GM19438 (cell line): ENCODE measurements around the gene GLIS1.

ENCODE experiments used
- ATAC-seq: cut with Tn5 transposase; IDR thresholded peaks from one replicate; pipeline ENCODE4 v1.9.1; 2021; ENCODE audit warnings: low read depth; ENCODE audit not compliant: unreplicated experiment

The GLIS1 gene

DNA sequence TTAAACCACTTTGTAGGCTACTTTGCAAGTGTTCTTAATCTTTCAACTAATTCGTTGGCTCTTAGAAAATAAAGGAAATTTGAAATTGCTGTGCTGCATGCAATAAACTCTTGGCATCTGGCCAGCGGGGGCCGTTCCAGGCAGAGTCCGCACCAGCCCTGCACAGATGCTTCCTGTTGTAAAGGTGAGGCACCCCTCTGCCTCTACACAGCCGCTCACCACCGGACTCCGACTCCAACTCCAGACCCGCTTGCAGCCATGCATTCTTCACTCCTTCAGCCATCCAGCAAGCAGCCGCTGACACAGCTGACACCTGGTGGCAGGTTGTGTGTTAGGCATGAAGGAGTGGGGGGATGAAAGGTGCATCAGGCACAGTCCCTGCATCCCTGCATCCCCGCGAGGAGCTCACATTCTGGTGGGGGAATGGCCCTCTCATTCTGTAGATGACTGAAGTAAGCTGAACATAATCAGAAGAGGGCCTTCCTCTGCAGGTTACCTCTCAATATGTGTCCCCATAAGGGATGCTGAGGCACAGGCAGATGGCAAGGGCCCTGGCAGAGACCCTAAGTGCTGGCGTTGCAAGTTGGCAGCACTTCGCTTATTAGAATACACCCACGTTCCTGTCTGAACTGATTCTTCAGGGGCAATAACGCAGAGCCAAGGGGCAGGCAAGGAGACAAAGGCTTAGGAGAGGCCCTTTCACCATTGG is 56.8 kb downstream of the GLIS1 start:
- ATAC-seq, result no peak

DNA sequence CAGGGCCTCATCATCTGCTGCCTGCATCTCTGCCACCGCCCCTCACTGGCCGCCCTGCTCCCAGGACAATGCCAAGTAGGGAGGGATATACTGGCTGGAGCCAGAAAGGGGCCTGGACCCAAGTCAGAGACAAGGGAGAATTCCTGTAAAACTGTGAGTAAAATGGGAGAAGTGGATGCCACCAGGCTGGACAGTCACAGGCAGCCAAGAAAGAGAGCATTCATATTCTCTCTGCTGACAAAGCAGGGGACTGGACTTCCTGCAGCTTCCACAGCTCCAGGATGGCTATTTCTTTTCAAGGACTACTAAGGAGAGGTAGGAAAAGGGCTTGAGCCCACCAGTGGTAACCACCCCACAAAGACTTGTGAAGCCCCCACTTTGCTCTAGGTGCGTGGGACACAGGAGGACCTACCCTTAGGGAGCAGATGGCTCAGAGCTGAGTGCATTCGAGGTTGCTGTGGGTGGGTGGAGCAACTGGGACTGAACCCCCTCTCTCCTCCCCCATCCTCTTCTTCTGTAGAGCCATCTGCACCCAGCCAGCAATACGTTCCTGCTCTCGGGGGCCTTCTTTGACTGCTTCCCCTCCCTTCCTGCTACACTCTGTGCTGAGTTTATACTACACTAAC is 57.5 kb downstream of the GLIS1 start:
- ATAC-seq, result no peak

- no peak for ATAC-seq
Measured at GRCh38 chr1:53680868-53681267, 58.1 kb downstream of the GLIS1 start.

DNA sequence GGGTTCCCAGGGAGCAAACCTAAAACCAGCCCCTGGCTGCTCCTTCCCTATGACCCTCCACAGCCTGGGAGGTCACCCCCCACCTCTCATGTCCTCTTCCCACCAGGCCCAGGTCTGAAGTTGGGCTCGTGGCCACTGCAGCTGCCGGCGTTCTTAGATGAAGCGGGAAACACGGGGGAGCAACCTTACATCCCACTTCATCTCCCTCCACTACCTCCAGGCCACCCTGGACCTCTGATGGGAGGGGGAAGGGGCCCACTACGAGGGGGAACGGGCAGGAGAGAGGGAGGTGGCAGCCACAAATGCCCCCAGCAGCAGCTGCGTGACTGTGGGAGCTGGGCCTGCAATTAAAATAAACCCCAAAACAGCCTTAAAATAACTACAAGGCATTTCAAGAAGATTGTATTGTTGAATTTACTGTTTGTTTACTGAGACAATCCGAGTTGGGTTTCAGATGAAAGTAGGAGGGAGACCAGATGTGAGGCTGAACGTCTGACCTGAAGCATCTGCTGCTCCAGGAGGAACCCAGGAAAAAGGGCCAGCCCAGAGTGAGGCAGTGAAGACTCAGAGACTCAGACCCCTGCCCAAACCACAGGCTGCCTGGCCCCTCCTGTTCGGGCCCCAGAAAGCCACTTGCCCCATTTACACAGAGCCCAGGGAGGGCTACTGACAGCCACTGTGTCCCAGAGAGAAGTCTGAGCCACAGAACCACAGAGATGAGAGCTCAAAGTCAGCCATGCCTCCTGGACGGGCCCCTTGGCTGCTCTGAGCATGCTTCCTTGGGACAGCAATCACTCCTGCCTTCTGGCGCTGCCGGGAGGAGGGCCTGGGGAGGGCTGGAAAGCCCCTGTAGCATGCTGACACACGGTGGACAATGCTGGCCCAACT is 59.8 kb downstream of the GLIS1 start:
- ATAC-seq, result no peak

- no peak for ATAC-seq
Measured at GRCh38 chr1:53678507-53678906, 60.5 kb downstream of the GLIS1 start.

DNA sequence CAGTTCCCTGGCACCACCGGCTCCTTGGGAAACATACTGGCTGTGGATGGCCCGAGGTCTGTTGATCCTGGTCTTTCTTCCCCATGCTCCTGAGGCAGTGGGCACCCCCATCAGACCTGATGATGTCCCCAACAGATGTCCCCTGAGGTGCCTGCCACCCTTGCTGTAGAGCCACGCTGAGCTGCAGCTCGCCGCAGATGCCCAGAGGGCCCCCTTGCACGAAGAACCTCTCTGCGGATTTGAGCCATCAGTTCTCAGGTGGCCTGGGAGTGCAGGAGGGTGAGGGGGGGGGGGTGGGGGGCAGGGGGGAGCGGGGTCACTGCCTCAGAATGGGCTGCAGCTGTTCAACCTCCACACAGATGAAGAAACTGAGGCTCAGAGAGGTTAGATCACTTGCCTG is 60.9 kb downstream of the GLIS1 start:
- no peak for ATAC-seq

DNA sequence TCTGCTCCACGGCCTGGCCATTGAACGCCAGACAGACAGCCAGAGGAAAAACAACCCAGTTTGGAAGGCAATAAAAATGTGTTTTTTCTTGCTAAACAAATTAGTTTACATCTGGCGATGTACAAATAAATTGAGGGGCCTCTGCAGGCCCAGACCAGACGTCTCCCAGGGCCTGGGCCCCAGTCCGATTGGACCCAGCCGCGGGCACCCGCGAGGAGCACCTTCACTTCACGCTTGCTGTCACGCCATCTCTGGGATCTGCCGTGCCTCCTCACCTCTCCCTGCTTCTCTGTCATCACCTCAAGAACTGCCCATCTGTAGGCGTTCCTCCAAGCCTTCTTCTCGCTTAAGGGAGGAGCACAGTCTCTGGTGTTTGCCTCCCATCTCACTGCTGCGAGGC is 61.5 kb downstream of the GLIS1 start:
- ATAC-seq, result no peak

DNA sequence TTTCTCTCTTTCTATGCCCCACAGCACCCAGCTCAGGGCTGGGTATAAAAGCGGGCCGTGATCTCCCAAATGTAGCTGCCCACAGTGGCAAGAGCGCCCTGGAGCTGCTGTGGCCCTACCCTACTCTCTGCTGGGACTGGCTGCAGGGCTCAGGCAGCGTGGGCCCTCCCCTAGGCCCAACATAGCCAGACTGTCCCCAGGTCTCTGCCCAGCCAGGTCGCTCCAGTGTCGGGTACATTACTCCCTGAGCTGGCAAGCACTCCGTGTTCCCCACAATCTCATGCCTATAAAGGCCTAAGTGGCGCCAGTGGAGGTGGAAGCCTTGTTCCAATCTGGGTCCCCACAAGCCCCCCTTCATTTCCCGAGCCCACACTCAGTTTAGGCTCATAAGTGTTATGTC is 66.2 kb downstream of the GLIS1 start:
- no peak for ATAC-seq

- ATAC-seq, result no peak
Measured at GRCh38 chr1:53672243-53672642, 66.7 kb downstream of the GLIS1 start.

- ATAC-seq, result no peak
Measured at GRCh38 chr1:53669621-53670191, 69.3 kb downstream of the GLIS1 start.

- ATAC-seq, result no peak
Measured at GRCh38 chr1:53666566-53666965, 72.4 kb downstream of the GLIS1 start.

GRCh38 chr1:53665996-53666395 is 73.0 kb downstream of the GLIS1 start:
- ATAC-seq, result no peak

DNA sequence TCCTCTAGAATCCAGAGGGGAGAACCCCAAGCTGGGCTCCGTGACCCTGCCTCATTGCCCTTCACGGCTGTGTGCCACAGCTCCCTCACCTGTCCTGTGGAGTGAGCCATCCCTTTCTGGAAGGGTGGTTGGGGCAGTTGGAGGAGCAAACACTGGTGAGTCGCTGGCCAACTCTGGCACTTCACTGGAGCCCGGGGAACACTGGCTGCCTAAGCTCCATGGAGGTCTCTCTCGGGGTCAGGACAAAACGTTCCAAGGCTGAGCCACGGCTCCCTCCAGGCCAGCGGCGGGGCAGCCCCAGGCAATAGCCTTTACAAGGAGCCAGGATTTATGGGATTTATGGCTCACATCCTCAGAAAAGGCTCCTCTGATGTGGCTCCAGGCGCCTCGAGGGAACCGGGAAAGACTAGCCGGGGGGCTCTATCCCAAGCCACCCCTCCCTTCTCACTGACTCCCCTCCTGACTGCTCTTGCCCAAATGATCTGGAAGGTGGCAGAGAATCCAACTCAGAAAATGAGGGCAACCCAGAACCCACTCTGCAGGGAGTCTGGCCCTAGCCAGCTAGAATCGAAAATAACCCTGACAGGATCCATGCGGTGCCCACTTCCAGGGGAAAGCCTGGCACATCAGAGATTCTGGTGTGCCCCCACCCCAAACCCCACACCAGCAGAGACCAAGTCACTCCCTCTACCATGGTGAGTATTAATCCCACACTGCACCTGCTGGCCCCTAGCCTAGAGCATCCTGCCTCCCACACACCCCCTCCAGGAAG is 75.2 kb downstream of the GLIS1 start:
- ATAC-seq, result no peak

GRCh38 chr1:53662951-53663350 is 76.0 kb downstream of the GLIS1 start:
- no peak for ATAC-seq

- ATAC-seq, result no peak
Measured at GRCh38 chr1:53662169-53662568, 76.8 kb downstream of the GLIS1 start.

- no peak for ATAC-seq
Measured at GRCh38 chr1:53661496-53661895, 77.5 kb downstream of the GLIS1 start.

DNA sequence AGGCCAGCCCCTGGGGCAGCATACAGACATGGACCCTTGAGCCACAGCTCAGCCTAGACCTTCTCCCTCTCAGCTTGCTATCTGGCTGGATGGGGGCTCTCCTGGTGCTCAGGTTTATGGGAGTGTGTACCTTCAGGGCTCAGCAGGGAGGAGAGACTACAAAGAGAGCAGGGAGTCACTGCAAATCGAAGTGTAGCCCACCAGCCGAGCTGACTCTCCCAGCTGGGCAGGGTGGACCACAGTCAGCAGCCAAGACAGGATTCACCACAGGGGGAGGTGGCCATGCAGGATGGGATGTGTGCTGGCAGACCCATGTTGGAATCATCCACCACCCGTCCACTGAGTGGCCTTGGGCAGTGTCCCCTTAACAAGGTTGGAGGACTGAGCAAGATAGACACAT is 78.3 kb downstream of the GLIS1 start:
- no peak for ATAC-seq

- no peak for ATAC-seq
Measured at GRCh38 chr1:53659436-53659835, 79.5 kb downstream of the GLIS1 start.

DNA sequence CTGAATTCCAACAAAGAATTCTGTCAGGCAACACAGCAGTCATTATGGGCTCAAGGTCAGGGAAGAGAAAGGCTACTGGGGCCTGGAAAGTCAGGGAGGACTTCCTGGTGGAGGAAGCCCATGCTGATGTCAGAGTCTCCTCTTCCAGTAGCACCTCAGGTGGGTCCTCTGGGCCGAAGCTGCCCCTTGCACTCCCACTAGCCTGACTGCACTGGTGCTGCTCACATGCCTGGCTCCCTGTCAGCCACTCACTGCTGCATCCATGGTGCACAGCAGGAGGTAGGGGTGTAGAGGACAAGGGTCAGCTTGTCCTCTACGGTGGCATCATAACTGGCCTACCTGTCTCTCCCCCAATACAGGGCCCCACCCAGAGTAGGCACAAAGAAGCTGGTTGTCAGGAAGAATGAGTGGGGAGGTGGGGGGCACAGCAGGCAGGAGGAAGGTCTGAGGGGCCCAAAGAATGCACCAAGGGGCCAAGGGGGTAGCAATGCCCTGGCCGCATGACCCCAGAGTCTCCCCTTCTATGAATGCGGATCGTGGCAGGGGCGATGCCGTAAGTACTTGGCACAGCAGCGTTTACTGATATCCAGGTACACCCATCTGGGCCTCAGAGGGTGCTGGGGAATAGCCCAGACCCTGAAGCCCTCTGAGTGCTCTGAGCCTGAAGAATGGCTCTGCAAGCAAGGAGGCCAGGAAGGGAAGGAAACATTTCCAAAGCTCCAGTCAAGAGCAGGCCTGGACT is 80.3 kb downstream of the GLIS1 start:
- no peak for ATAC-seq

- no peak for ATAC-seq
Measured at GRCh38 chr1:53657891-53658396, 81.0 kb downstream of the GLIS1 start.
